SK-N-DZ (cell line): Measurements from ENCODE around the gene LDLRAD4.
"Not testable (repeated sequence)": the region's sequence is repeated elsewhere in the genome, so short reads cannot be mapped to it uniquely, and the experiment has no call there.

Source experiments
- DNase-seq: peaks from one replicate; pipeline ENCODE4 v3.0.0-alpha.2; 2015; ENCODE audit warnings: low spot score
- small RNA-seq, 2 experiments: library from RNA; depleted of rRNA; stranded (forward); fragments of <200 nt; gene quantifications; one replicate each; pipeline ENCODE3, GENCODE V24; 2014

LDLRAD4 gene

GRCh38 chr18:13657974-13658373, 439.4 kb downstream of the LDLRAD4 start:
- DNase-seq = peak; percentile 22

- no peak for DNase-seq
These were observed 440.1 kb downstream of the LDLRAD4 start for GRCh38 chr18:13658436-13659204.

- no peak for DNase-seq
These were observed 441.9 kb downstream of the LDLRAD4 start for GRCh38 chr18:13660510-13660909.

- no peak for DNase-seq
These were observed 442.7 kb downstream of the LDLRAD4 start for GRCh38 chr18:13661051-13661778.

GRCh38 chr18:13661779-13662256, 443.3 kb downstream of the LDLRAD4 start:
- DNase-seq = no peak

GRCh38 chr18:13672657-13673056, 454.1 kb downstream of the LDLRAD4 start:
- DNase-seq = no peak

- DNase-seq = no peak
These were observed 457.9 kb downstream of the LDLRAD4 start for GRCh38 chr18:13676471-13676870.

GRCh38 chr18:13677350-13677749, 458.8 kb downstream of the LDLRAD4 start:
- not testable (repeated sequence) for DNase-seq

GRCh38 chr18:13680612-13681011, 462.1 kb downstream of the LDLRAD4 start:
- DNase-seq = peak; percentile 17

- no peak for DNase-seq
These were observed 463.1 kb downstream of the LDLRAD4 start for GRCh38 chr18:13681701-13682100.

GRCh38 chr18:13684546-13684945, 466.0 kb downstream of the LDLRAD4 start:
- DNase-seq = no peak

GRCh38 chr18:13688191-13689136, 469.9 kb downstream of the LDLRAD4 start:
- no peak for DNase-seq

GRCh38 chr18:13690060-13690459, 471.5 kb downstream of the LDLRAD4 start:
- not testable (repeated sequence) for DNase-seq

GRCh38 chr18:13695337-13695736, 476.8 kb downstream of the LDLRAD4 start:
- DNase-seq = not testable (repeated sequence)

GRCh38 chr18:13696961-13697360, 478.4 kb downstream of the LDLRAD4 start:
- DNase-seq = no peak

GRCh38 chr18:13700153-13700552, 481.6 kb downstream of the LDLRAD4 start:
- DNase-seq = no peak

Small RNAs within 50 kb of the gene (small RNA-seq; reads per million reads assigned to genes)
- gene MIR4526 = 0 to 0.04 reads per million in 2 experiments
- 0 reads per million in 2 experiments for gene MIR5190
